Measurements from ENCODE around the gene RGL4. TPM values are rescaled to one million over a fixed set of nuclear protein-coding genes. Genes with fewer than 3 reads are reported as not detected.

RGL4 gene
- total and polyA plus RNA-seq, 2 of the 8 experiments (the other 6 are each of a cell fraction or from before 2014, with no cell fraction given): not detected

DNA sequence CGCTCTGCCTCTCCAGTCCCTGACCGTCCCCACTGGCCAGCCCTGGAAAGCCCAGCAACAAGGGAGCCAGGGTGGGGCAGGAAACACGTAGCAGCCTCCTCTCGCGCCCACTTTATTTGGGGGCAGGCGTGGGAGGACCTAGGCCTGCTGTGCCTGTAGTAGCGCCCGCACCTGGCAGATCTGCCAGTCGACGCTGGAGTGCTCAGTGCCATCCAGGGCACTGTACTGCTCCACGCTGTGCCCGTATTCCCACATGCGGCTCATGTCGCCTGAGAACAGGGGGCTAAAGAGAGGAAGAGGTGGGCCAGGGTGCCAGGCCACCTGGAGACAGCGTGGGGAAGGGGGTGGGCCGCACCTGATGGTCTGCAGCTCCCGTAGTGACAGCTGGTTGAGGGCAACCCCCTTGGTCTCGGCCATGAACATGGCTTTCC, 41.7 kb upstream of the RGL4 start:
- FAIRE-seq: no peak
- Histone ChIP-seq H3K18ac (ENCODE audit: extremely low read depth, low read length) (no peak overlapping the region), H3K36me3 (ENCODE audit: control insufficient read depth in 2 of 4, insufficient read depth in 4 of 4, low read length in 3 of 4) (no peaks in the 10 kb centered on the region), H3K4me2 (ENCODE audit: insufficient read depth in 1 of 2, low read depth in 2 of 2, low read length in 2 of 2) (no peak overlapping the region), H2BK20ac (ENCODE audit: low read length) (no peak overlapping the region), H3K4ac (replicated peaks; ENCODE audit: insufficient read length, low read depth, low read length) (no peak overlapping the region), H3K79me2 (ENCODE audit: control insufficient read depth in 1 of 2, insufficient read depth in 2 of 2, low read length in 2 of 2) (no peaks in the 10 kb centered on the region), H3K56ac (replicated peaks; ENCODE audit: insufficient read length, low read depth, low read length) (no peak overlapping the region), H3K9me3 (ENCODE audit: insufficient read depth in 2 of 2, low read depth in 1 of 2, low read length in 1 of 2) (no peaks in the 10 kb centered on the region), H3K23ac (ENCODE audit: insufficient read length) (no peak overlapping the region), H3K27ac (ENCODE audit: low read depth, low read length) (no peak overlapping the region), H2BK12ac (ENCODE audit: low read depth, low read length) (no peak overlapping the region), H4K5ac (ENCODE audit: insufficient read length, low read depth, low read length) (no peak overlapping the region), H3K23me2 (ENCODE audit: low read depth, low read length) (no peaks in the 10 kb centered on the region), H4K91ac (replicated peaks; ENCODE audit: insufficient read length, low read length) (no peak overlapping the region), H2AK5ac (ENCODE audit: low read depth, low read length) (no peak overlapping the region), H4K8ac (ENCODE audit: extremely low read depth, insufficient read depth, low read length) (no peak overlapping the region), H2AFZ (ENCODE audit: low read length) (no peak overlapping the region), H2BK15ac (ENCODE audit: low read length) (no peak overlapping the region), H3K27me3 (replicated peaks in 1 of 4; ENCODE audit: control insufficient read depth in 3 of 4, extremely low read depth in 1 of 4, insufficient read depth in 3 of 4, low read length in 3 of 4) (no peaks in the 10 kb centered on the region), H2BK5ac (ENCODE audit: low read depth, low read length) (no peak overlapping the region), H2BK120ac (replicated peaks; ENCODE audit: low read depth, low read length) (no peak overlapping the region), H3K4me1 (replicated peaks in 1 of 4; ENCODE audit: control insufficient read depth in 3 of 4, insufficient read depth in 4 of 4, low read length in 3 of 4) (no peaks in the 10 kb centered on the region), H4K20me1 (replicated peaks in 1 of 2; ENCODE audit: control insufficient read depth in 1 of 2, insufficient read depth in 2 of 2, low read length in 2 of 2) (peaks cover 0 to 3% of the 10 kb centered on the region in 2 experiments), H3K14ac (ENCODE audit: insufficient read length) (no peak overlapping the region), H3K4me3 (ENCODE audit: extremely low read depth in 1 of 4, insufficient read depth in 2 of 4, low read depth in 3 of 4, low read length in 4 of 4) (no peak overlapping the region), H3K9ac (replicated peaks in 1 of 4; ENCODE audit: extremely low read depth in 1 of 4, low read depth in 3 of 4, low read length in 3 of 4) (no peak overlapping the region), H3K79me1 (ENCODE audit: low read depth, low read length) (no peaks in the 10 kb centered on the region)
- no peak for DNase-seq (ENCODE audit: low read depth in 1 of 2, low spot score in 2 of 2)
- POLR2A ChIA-PET (ENCODE audit: partially characterized antibody): no interaction called here
- CTCF ChIA-PET (ENCODE audit: partially characterized antibody): interaction anchor here (1.2 kb wide), 1 partner anchor 49 kb away, joined by 3 read pairs; no protein-coding TSS in a partner anchor
- WGBS, 2 experiments (ENCODE audit: extremely low coverage in 1 of 2, insufficient coverage in 1 of 2, insufficient read length in 1 of 2, insufficient replicate concordance in 2 of 2, low coverage in 1 of 2, low lambda C conversion rate in 2 of 2, missing lambda C conversion rate in 1 of 2): 92% methylated on average over 18 of the region's 18 CpGs; no CpG with 5 or more reads in 1 of the 2 experiments

Data from H1 (cell line).